WTC11 (cell line): ENCODE results near the gene MEIOSIN. TPM values are rescaled to one million over a fixed set of nuclear protein-coding genes. Genes with fewer than 3 reads are reported as not detected.
A peak's percentile ranks its signal among the peaks of the same experiment; 100 is the strongest.

Source experiments
- ATAC-seq: fragments of 200-7000 bp; cut with Tn5 transposase; 2 replicates; pipeline ENCODE4 v1.10.0; 2021; ENCODE audit warnings: mild to moderate bottlenecking, moderate library complexity
- CTCF ChIA-PET: fragments of 300-600 bp; sonication (Branson Sonifier 250); formaldehyde crosslinking; loops from one replicate; lab custom pipeline; 2021; ENCODE audit warnings: antibody characterized with exemption; lab: Charles Lee
- POLR2A ChIA-PET: fragments of 350-600 bp; sonication (Branson Sonifier 250); formaldehyde crosslinking; loops from one replicate; lab custom pipeline; 2021; ENCODE audit warnings: antibody characterized with exemption; lab: Charles Lee
- DNase-seq: peaks from one replicate; pipeline ENCODE4 v3.0.0; 2021; ENCODE audit warnings: low spot score
- H3K27ac Mint-ChIP-seq: 2 replicates; pipeline ENCODE4 v1.8.0; 2021; ENCODE audit warnings: mixed read lengths
- H3K27me3 Mint-ChIP-seq: 2 replicates; pipeline ENCODE4 v1.8.0; 2021; ENCODE audit warnings: low read depth, mild to moderate bottlenecking, moderate library complexity, mixed read lengths
- H3K36me3 Mint-ChIP-seq: 2 replicates; pipeline ENCODE4 v1.8.0; 2021; ENCODE audit warnings: mixed read lengths
- H3K4me1 Mint-ChIP-seq: 2 replicates; pipeline ENCODE4 v1.8.0; 2022; ENCODE audit warnings: mixed read lengths
- H3K4me3 Mint-ChIP-seq: 2 replicates; pipeline ENCODE4 v1.8.0; 2021; ENCODE audit warnings: mild to moderate bottlenecking, moderate library complexity, mixed read lengths
- H3K9me3 Mint-ChIP-seq: 2 replicates; pipeline ENCODE4 v1.8.0; 2021; ENCODE audit warnings: mixed read lengths
- CTCF ChIP-seq: fragments of 200-600 bp; IDR thresholded peaks from 2 replicates; pipeline ENCODE4 v1.8.0; 2022; ENCODE audit warnings: antibody characterized with exemption
- ESRRA ChIP-seq: sonication (generic); formaldehyde crosslinking; IDR thresholded peaks from 2 replicates; pipeline ENCODE4 v1.8.1; 2022; ENCODE audit warnings: mild to moderate bottlenecking, missing genetic modification reagents, borderline replicate concordance
- ETV6 ChIP-seq: sonication (generic); formaldehyde crosslinking; IDR thresholded peaks from 2 replicates; pipeline ENCODE4 v1.8.1; 2022; ENCODE audit warnings: mild to moderate bottlenecking, missing genetic modification reagents
- FOXK1 ChIP-seq: sonication (generic); formaldehyde crosslinking; IDR thresholded peaks from 2 replicates; pipeline ENCODE4 v1.8.0; 2022; ENCODE audit warnings: mild to moderate bottlenecking, moderate library complexity, missing genetic modification reagents
- GABPB1 ChIP-seq: sonication (generic); formaldehyde crosslinking; IDR thresholded peaks from 2 replicates; pipeline ENCODE4 v1.8.1; 2023; ENCODE audit warnings: mild to moderate bottlenecking, missing genetic modification reagents
- IRF2 ChIP-seq: sonication (generic); formaldehyde crosslinking; IDR thresholded peaks from 2 replicates; pipeline ENCODE4 v1.8.0; 2022; ENCODE audit warnings: low read depth, missing genetic modification reagents, borderline replicate concordance
- JUN ChIP-seq: sonication (generic); formaldehyde crosslinking; IDR thresholded peaks from 2 replicates; pipeline ENCODE4 v1.8.0; 2023; ENCODE audit warnings: mild to moderate bottlenecking, missing genetic modification reagents
- MLX ChIP-seq: sonication (generic); formaldehyde crosslinking; IDR thresholded peaks from 2 replicates; pipeline ENCODE4 v1.8.1; 2023; ENCODE audit warnings: mild to moderate bottlenecking, missing genetic modification reagents, moderate library complexity
- NFYB ChIP-seq: sonication (generic); formaldehyde crosslinking; conservative IDR thresholded peaks from 2 replicates; pipeline ENCODE4 v1.8.0; 2022; ENCODE audit warnings: low read depth, missing genetic modification reagents
- OVOL2 ChIP-seq: fragments of 250-450 bp; sonication (Bioruptor Pico); IDR thresholded peaks from 2 replicates; pipeline ENCODE4 v1.9.0; 2021; ENCODE audit warnings: mild to moderate bottlenecking, borderline replicate concordance
- SP1 ChIP-seq: sonication (generic); formaldehyde crosslinking; conservative IDR thresholded peaks from 2 replicates; pipeline ENCODE4 v1.8.1; 2022; ENCODE audit warnings: missing genetic modification reagents
- USF2 ChIP-seq: sonication (generic); formaldehyde crosslinking; IDR thresholded peaks from 2 replicates; pipeline ENCODE4 v1.8.1; 2023; ENCODE audit warnings: mild to moderate bottlenecking, missing genetic modification reagents, moderate library complexity
- ZNF121 ChIP-seq: sonication (generic); formaldehyde crosslinking; IDR thresholded peaks from 2 replicates; pipeline ENCODE4 v1.8.0; 2023; ENCODE audit warnings: missing genetic modification reagents
- ZNF232 ChIP-seq: sonication (generic); formaldehyde crosslinking; IDR thresholded peaks from 2 replicates; pipeline ENCODE4 v1.8.0; 2022; ENCODE audit warnings: mild to moderate bottlenecking, missing genetic modification reagents
- ZNF281 ChIP-seq: sonication (generic); formaldehyde crosslinking; IDR thresholded peaks from 2 replicates; pipeline ENCODE4 v1.8.0; 2023; ENCODE audit warnings: mild to moderate bottlenecking, missing genetic modification reagents
- ZNF423 ChIP-seq: fragments of 250-450 bp; sonication (Bioruptor Pico); IDR thresholded peaks from 2 replicates; pipeline ENCODE4 v2.1.2; 2022; ENCODE audit warnings: mild to moderate bottlenecking, moderate library complexity
- total RNA-seq: library from RNA; stranded (reverse); gene quantifications from 3 replicates; pipeline ENCODE4 v1.2.3, GENCODE V29; 2021
- TF ChIP-seq, protein P1 (sequence below): sonication (generic); formaldehyde crosslinking; IDR thresholded peaks from 2 replicates; pipeline ENCODE4 v1.8.1; 2022; ENCODE audit warnings: low read depth, mild to moderate bottlenecking, moderate library complexity, missing genetic modification reagents, borderline replicate concordance
- TF ChIP-seq, protein P2 (sequence below): sonication (generic); formaldehyde crosslinking; IDR thresholded peaks from 2 replicates; pipeline ENCODE4 v1.8.0; 2022; ENCODE audit warnings: mild to moderate bottlenecking, missing genetic modification reagents
- TF ChIP-seq, protein P3 (sequence below): sonication (generic); formaldehyde crosslinking; IDR thresholded peaks from 2 replicates; pipeline ENCODE4 v1.8.0; 2022; ENCODE audit warnings: mild to moderate bottlenecking, missing genetic modification reagents

MEIOSIN gene
- total RNA-seq, 1 experiment from 2014 or later: not detected

- peak within 1 kb of the TSS; percentile 93 for H3K4me3 Mint-ChIP-seq
- DNase-seq (peak; percentile 97), ATAC-seq (peak; percentile 97)
- peaks cover 12% of the 10 kb centered on the region for H3K4me1 Mint-ChIP-seq
- POLR2A ChIA-PET: interaction anchor here (0.6 to 2.2 kb wide), 13 partner anchors 9 to 1334 kb away, joined by 3 to 27 read pairs (median 4); partner anchors contain the start of genes DMPK, DMWD, QPCTL and SIX5
- no peaks in the 10 kb centered on the region for H3K36me3 Mint-ChIP-seq
- CTCF ChIA-PET: interaction anchor here (0.7 to 2.4 kb wide), 19 partner anchors 11 to 291 kb away, joined by 3 to 24 read pairs (median 5); partner anchors contain the start of genes QPCTL, SIX5 and SNRPD2
- H3K9me3 Mint-ChIP-seq: no peaks in the 10 kb centered on the region
- peak within 1 kb of the TSS; percentile 89 for H3K27ac Mint-ChIP-seq
- TF ChIP-seq CTCF (no peak), JUN (CRISPR knock-in tag) (no peak), FOXK1 (CRISPR knock-in tag) (peak; percentile 36; the same call in 1 of the 2 replicates), ZNF232 (0 out of 2 replicates have a peak, but pooled peaks have one; percentile 30), GABPB1 (CRISPR knock-in tag) (peak; percentile 79), ZNF423 (CRISPR knock-in tag) (peak; percentile 56; the same call in 1 of the 2 replicates), OVOL2 (no peak), SP1 (CRISPR knock-in tag) (peak; percentile 77), USF2 (CRISPR knock-in tag) (no peak), ETV6 (CRISPR knock-in tag) (peak; percentile 68; the same call in 1 of the 2 replicates)
- TF ChIP-seq, protein P1, sequence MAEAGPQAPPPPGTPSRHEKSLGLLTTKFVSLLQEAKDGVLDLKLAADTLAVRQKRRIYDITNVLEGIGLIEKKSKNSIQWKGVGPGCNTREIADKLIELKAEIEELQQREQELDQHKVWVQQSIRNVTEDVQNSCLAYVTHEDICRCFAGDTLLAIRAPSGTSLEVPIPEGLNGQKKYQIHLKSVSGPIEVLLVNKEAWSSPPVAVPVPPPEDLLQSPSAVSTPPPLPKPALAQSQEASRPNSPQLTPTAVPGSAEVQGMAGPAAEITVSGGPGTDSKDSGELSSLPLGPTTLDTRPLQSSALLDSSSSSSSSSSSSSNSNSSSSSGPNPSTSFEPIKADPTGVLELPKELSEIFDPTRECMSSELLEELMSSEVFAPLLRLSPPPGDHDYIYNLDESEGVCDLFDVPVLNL (CRISPR knock-in tag): no peak
- TF ChIP-seq, protein P2, sequence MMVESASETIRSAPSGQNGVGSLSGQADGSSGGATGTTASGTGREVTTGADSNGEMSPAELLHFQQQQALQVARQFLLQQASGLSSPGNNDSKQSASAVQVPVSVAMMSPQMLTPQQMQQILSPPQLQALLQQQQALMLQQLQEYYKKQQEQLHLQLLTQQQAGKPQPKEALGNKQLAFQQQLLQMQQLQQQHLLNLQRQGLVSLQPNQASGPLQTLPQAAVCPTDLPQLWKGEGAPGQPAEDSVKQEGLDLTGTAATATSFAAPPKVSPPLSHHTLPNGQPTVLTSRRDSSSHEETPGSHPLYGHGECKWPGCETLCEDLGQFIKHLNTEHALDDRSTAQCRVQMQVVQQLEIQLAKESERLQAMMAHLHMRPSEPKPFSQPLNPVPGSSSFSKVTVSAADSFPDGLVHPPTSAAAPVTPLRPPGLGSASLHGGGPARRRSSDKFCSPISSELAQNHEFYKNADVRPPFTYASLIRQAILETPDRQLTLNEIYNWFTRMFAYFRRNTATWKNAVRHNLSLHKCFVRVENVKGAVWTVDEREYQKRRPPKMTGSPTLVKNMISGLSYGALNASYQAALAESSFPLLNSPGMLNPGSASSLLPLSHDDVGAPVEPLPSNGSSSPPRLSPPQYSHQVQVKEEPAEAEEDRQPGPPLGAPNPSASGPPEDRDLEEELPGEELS (CRISPR knock-in tag): 0 out of 2 replicates have a peak, but pooled peaks have one; percentile 44
- TF ChIP-seq, protein P3, sequence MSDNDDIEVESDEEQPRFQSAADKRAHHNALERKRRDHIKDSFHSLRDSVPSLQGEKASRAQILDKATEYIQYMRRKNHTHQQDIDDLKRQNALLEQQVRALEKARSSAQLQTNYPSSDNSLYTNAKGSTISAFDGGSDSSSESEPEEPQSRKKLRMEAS (CRISPR knock-in tag): peak; percentile 62
- H3K27me3 Mint-ChIP-seq: peaks cover 7% of the 10 kb centered on the region; the same call in 1 of the 2 replicates
These were observed 2.6 kb upstream of the MEIOSIN start, which contains the start of gene FBXO46 for GRCh38 chr19:45730368-45731288. Gene FBXO46 (minus strand): TSS chr19:45730896. CDS start chr19:45713495, 17,401 bp downstream.

DNA sequence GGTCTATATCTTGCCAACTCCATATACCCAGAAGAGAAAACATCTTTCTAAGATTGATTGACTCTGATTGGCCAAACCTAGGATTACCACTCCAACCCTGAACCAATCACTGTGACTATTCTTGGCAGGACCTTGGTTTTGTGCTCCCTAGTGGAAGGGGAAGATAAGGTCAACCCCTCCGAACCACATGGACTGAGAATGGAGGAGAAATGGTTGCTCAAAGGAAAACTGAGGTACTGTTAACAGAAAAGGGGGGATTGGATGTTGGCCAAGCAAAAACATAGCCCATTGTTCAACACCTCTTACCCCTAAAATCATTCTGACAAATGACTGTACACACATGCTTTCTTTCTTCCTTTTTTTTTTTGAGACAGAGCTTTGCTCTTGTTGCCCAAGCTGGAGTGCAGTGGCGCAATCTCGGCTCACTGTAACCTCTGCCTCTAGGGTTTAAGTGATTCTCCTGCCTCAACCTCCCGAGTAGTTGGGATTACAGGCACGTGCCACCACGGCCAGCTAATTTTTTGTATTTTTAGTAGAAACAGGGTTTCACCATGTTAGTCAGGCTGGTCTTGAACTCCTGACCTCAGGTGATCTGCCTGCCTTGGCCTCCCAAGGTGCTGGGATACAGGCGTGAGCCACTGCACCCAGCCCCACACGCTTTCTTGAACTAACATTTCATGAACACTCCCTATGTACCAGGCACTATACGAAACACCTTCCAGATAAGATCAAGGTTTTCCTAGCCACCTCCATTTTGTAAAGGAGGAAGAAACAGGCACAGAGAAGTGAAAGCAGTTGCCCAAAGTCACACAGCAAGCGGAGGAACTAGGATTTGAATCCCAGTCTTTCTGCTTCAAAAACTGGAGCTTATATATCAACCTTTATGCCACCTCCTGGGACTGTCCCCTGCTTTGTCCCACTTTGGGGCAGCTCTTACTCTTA is 6.5 kb downstream of the MEIOSIN start:
- DNase-seq: no peak
- no peaks in the 10 kb centered on the region for H3K36me3 Mint-ChIP-seq
- CTCF ChIA-PET: interaction anchor here (1.0 to 1.5 kb wide), 2 partner anchors 14 to 39 kb away, joined by 4 read pairs; no protein-coding TSS in a partner anchor
- H3K4me1 Mint-ChIP-seq: no peaks in the 10 kb centered on the region
- ATAC-seq: peak; percentile 71
- TF ChIP-seq ZNF121 (CRISPR knock-in tag): no peak
- TF ChIP-seq ESRRA (CRISPR knock-in tag): no peak
- TF ChIP-seq MLX (CRISPR knock-in tag): no peak
- peak; percentile 48 for TF ChIP-seq NFYB (CRISPR knock-in tag)
- no peak for TF ChIP-seq IRF2 (CRISPR knock-in tag)
- no peak for TF ChIP-seq ZNF281 (CRISPR knock-in tag)
- no peak overlapping the region for H3K27ac Mint-ChIP-seq
- peaks cover 25% of the 10 kb centered on the region for H3K27me3 Mint-ChIP-seq
- H3K9me3 Mint-ChIP-seq: no peaks in the 10 kb centered on the region
- no peak overlapping the region for H3K4me3 Mint-ChIP-seq
- POLR2A ChIA-PET: no interaction called here
